Measurements from ENCODE around the gene GULP1.

DNA sequence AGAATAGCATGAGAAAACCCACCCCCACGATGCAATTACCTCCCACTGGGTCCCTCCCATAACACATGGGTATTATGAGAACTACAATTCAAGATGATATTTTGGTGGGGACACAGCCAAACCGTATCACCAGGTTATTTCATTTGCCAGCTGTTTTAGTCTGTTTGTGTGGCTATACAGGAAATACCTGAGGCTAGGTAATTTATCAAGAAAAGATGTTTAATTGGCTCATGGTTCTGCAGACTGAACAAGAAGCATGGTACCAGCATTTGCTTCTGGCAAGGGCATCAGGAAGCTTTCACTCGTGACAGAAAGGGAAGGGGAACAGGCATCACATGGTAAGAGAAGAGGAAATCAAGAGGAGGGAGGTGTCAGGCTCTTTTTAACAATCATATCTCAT is 329.2 kb downstream of the GULP1 start:
- TF ChIP-seq, protein P1, sequence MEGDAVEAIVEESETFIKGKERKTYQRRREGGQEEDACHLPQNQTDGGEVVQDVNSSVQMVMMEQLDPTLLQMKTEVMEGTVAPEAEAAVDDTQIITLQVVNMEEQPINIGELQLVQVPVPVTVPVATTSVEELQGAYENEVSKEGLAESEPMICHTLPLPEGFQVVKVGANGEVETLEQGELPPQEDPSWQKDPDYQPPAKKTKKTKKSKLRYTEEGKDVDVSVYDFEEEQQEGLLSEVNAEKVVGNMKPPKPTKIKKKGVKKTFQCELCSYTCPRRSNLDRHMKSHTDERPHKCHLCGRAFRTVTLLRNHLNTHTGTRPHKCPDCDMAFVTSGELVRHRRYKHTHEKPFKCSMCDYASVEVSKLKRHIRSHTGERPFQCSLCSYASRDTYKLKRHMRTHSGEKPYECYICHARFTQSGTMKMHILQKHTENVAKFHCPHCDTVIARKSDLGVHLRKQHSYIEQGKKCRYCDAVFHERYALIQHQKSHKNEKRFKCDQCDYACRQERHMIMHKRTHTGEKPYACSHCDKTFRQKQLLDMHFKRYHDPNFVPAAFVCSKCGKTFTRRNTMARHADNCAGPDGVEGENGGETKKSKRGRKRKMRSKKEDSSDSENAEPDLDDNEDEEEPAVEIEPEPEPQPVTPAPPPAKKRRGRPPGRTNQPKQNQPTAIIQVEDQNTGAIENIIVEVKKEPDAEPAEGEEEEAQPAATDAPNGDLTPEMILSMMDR (IDR thresholded peaks at IDR 0.05; ENCODE audit: low read depth, low read length, poor library complexity, severe bottlenecking), result no peak
- TF ChIP-seq EZH2phosphoT487 (IDR thresholded peaks at IDR 0.05; ENCODE audit: borderline replicate concordance, low read length), result no peak
